ENCODE data around the gene PRR19.
A peak's percentile ranks its signal among the peaks of the same experiment; 100 is the strongest.

PRR19 gene

GRCh38 chr19:42293948-42294347, 8.0 kb upstream of the PRR19 start:
- ChIA-PET CTCF (interaction anchor here (0.9 to 2.8 kb wide), 4 partner anchors 12 to 170 kb away, joined by 3 to 11 read pairs (median 5); no protein-coding TSS in a partner anchor), POLR2A (no interaction called here)
- DNase-seq (ENCODE audit: extremely low spot score), result no peak
- TF ChIP-seq CTCF (IDR thresholded peaks at IDR 0.05; ENCODE audit: control extremely low read depth, extremely low read depth, low read depth, missing control alignments), result no peak

GRCh38 chr19:42294471-42295137, 7.3 kb upstream of the PRR19 start:
- no peak for DNase-seq (ENCODE audit: extremely low spot score)
- CTCF ChIA-PET, result interaction anchor here (0.9 to 3.4 kb wide), 10 partner anchors 9 to 186 kb away, joined by 3 to 11 read pairs (median 4); no protein-coding TSS in a partner anchor
- POLR2A ChIA-PET, result no interaction called here
- no peak for TF ChIP-seq CTCF (IDR thresholded peaks at IDR 0.05; ENCODE audit: control extremely low read depth, extremely low read depth, low read depth, missing control alignments)

GRCh38 chr19:42295342-42295741, 6.6 kb upstream of the PRR19 start:
- ChIA-PET CTCF (interaction anchor here (0.7 to 3.4 kb wide), 12 partner anchors 8 to 187 kb away, joined by 3 to 11 read pairs (median 4); no protein-coding TSS in a partner anchor), POLR2A (no interaction called here)
- DNase-seq (ENCODE audit: extremely low spot score), result no peak
- no peak for TF ChIP-seq CTCF (IDR thresholded peaks at IDR 0.05; ENCODE audit: control extremely low read depth, extremely low read depth, low read depth, missing control alignments)

- CTCF ChIA-PET, result interaction anchor here (0.6 to 3.4 kb wide), 31 partner anchors 8 to 197 kb away, joined by 3 to 20 read pairs (median 5); no protein-coding TSS in a partner anchor
- TF ChIP-seq CTCF (IDR thresholded peaks at IDR 0.05; ENCODE audit: control extremely low read depth, extremely low read depth, low read depth, missing control alignments), result peak; percentile 99
- peak; percentile 84 for DNase-seq (ENCODE audit: extremely low spot score)
- POLR2A ChIA-PET, result no interaction called here
Measured at GRCh38 chr19:42295831-42296525, 6.0 kb upstream of the PRR19 start.

- DNase-seq (ENCODE audit: extremely low spot score), result no peak
- no peak for TF ChIP-seq CTCF (IDR thresholded peaks at IDR 0.05; ENCODE audit: control extremely low read depth, extremely low read depth, low read depth, missing control alignments)
- POLR2A ChIA-PET, result interaction anchor here (0.6 kb wide), 1 partner anchor 79 kb away, joined by 3 read pairs; the partner anchor contains the start of gene DEDD2
- CTCF ChIA-PET, result interaction anchor here (0.9 to 3.4 kb wide), 18 partner anchors 9 to 188 kb away, joined by 3 to 20 read pairs (median 5); no protein-coding TSS in a partner anchor
Measured at GRCh38 chr19:42297039-42297438, 4.9 kb upstream of the PRR19 start.

GRCh38 chr19:42303101-42303464, 1.2 kb downstream of the PRR19 start:
- ChIA-PET CTCF (interaction anchor here (1.0 to 1.1 kb wide), 3 partner anchors 8 to 268 kb away, joined by 3 read pairs; no protein-coding TSS in a partner anchor), POLR2A (no interaction called here)
- DNase-seq (ENCODE audit: extremely low spot score), result no peak
- no peak for TF ChIP-seq CTCF (IDR thresholded peaks at IDR 0.05; ENCODE audit: control extremely low read depth, extremely low read depth, low read depth, missing control alignments)

All from GM10248 (cell line).